HepG2 (cell line): ENCODE data around the gene MYCBPAP. TPM values are rescaled to one million over a fixed set of nuclear protein-coding genes. Genes with fewer than 3 reads are reported as not detected.
A peak's percentile ranks its signal among the peaks of the same experiment; 100 is the strongest.

Experiments used
- ARID4A ChIP-seq: sonication (generic); formaldehyde crosslinking; IDR thresholded peaks from 2 replicates; pipeline ENCODE4 v1.5.0; 2020; ENCODE audit warnings: mild to moderate bottlenecking, missing genetic modification reagents, borderline replicate concordance
- ARNTL ChIP-seq: sonication (generic); formaldehyde crosslinking; IDR thresholded peaks from 2 replicates; pipeline ENCODE4 v1.4.0; 2020; ENCODE audit warnings: mild to moderate bottlenecking, missing genetic modification reagents
- BHLHE40 ChIP-seq: IDR thresholded peaks from 2 replicates; pipeline ENCODE4 v1.6.1; 2011; ENCODE audit warnings: low read length, improper control_type of control experiment
- CSRNP1 ChIP-seq: sonication (generic); formaldehyde crosslinking; IDR thresholded peaks from 2 replicates; pipeline ENCODE4 v1.8.1; 2023; ENCODE audit warnings: mild to moderate bottlenecking, missing genetic modification reagents
- GMEB1 ChIP-seq: sonication (generic); formaldehyde crosslinking; IDR thresholded peaks from 2 replicates; pipeline ENCODE4 v1.5.1; 2020; ENCODE audit warnings: missing genetic modification reagents, mild to moderate bottlenecking, borderline replicate concordance
- GTF3A ChIP-seq: sonication (generic); formaldehyde crosslinking; conservative IDR thresholded peaks from 2 replicates; pipeline ENCODE4 v1.4.0; 2020; ENCODE audit warnings: mild to moderate bottlenecking, missing genetic modification reagents
- MTF1 ChIP-seq: sonication (generic); formaldehyde crosslinking; IDR thresholded peaks from 2 replicates; pipeline ENCODE4 v1.5.0; 2020; ENCODE audit warnings: missing genetic modification reagents
- MXD3 ChIP-seq: IDR thresholded peaks from 2 replicates; pipeline ENCODE4 v1.6.1; 2016; ENCODE audit warnings: mild to moderate bottlenecking, missing biosample characterization, missing genetic modification reagents
- RAD21 ChIP-seq: fragments of 450-650 bp; formaldehyde crosslinking; IDR thresholded peaks from 2 replicates; pipeline ENCODE4 v1.5.0; 2020; ENCODE audit warnings: mild to moderate bottlenecking
- RAD51 ChIP-seq: fragments of 450-650 bp; IDR thresholded peaks from 2 replicates; pipeline ENCODE4 v1.6.1; 2016; ENCODE audit warnings: borderline replicate concordance
- SALL1 ChIP-seq: sonication (generic); formaldehyde crosslinking; IDR thresholded peaks from 2 replicates; pipeline ENCODE4 v1.8.0; 2022; ENCODE audit warnings: mild to moderate bottlenecking, missing genetic modification reagents
- SSRP1 ChIP-seq: IDR thresholded peaks from 2 replicates; pipeline ENCODE4 v1.6.1; 2016; ENCODE audit warnings: control low read depth
- THAP7 ChIP-seq: sonication (generic); formaldehyde crosslinking; IDR thresholded peaks from 2 replicates; pipeline ENCODE4 v1.8.1; 2023; ENCODE audit warnings: mild to moderate bottlenecking, missing genetic modification reagents
- ZBTB39 ChIP-seq: sonication (generic); formaldehyde crosslinking; IDR thresholded peaks from 2 replicates; pipeline ENCODE4 v1.5.0; 2020; ENCODE audit warnings: missing genetic modification reagents
- ZNF629 ChIP-seq: sonication (generic); formaldehyde crosslinking; conservative IDR thresholded peaks from 2 replicates; pipeline ENCODE4 v1.5.0; 2020; ENCODE audit warnings: missing genetic modification reagents
- ZNF761 ChIP-seq: sonication (generic); formaldehyde crosslinking; conservative IDR thresholded peaks from 2 replicates; pipeline ENCODE4 v1.4.0; 2020; ENCODE audit warnings: mild to moderate bottlenecking, missing genetic modification reagents
- ZNF816 ChIP-seq: sonication (generic); formaldehyde crosslinking; IDR thresholded peaks from 2 replicates; pipeline ENCODE4 v1.8.0; 2022; ENCODE audit warnings: missing genetic modification reagents, mild to moderate bottlenecking, borderline replicate concordance
- polyA plus RNA-seq, 8 experiments: library from polyadenylated mRNA; depleted of rRNA in 3 of 8; stranded (reverse) in 7 of 8; unstranded in 1 of 8; fragments of >200 nt; fragmentation: Illumina TruSeq in 4 of 8; extraction: Trizol in 4 of 8; gene quantifications; 2 replicates each; pipeline versions ENCODE4 v1.2.1 to v1.2.3, GENCODE V29; 2011 to 2016; ENCODE audit warnings: low read depth in 4 of 8, missing spikeins in 1 of 8, mixed read lengths in 1 of 8; ENCODE audit not compliant: insufficient read depth in 1 of 8
- total RNA-seq, 5 experiments: library from RNA; depleted of rRNA; stranded (reverse); fragments of >200 nt; fragmentation: Illumina TruSeq; extraction: Trizol; gene quantifications; 2 replicates each; pipeline ENCODE4 v1.2.3, GENCODE V29; 2016; ENCODE audit warnings: low read depth in 1 of 5

Gene MYCBPAP
- total and polyA plus RNA-seq, 2 of the 13 experiments (the other 11 are each of a cell fraction or from before 2014, with no cell fraction given) = 0.22 to 0.24 TPM

GRCh38 chr17:50478391-50479381, 29.6 kb upstream of the MYCBPAP start, which contains the start of gene RSAD1 (continued):
- TF ChIP-seq ARNTL (peak; percentile 98), THAP7 (CRISPR knock-in tag) (no peak), ZNF629 (CRISPR knock-in tag) (no peak), GMEB1 (CRISPR knock-in tag) (peak; percentile 95), MTF1 (no peak; the same call in 1 of the 2 replicates), MXD3 (peak; percentile 92), SALL1 (CRISPR knock-in tag) (peak; percentile 97), ZNF761 (CRISPR knock-in tag) (peak; percentile 98), SSRP1 (CRISPR knock-in tag) (peak; percentile 19; the same call in 1 of the 2 replicates), CSRNP1 (peak; percentile 95), RAD21 (CRISPR knock-in tag) (peak; percentile 100), BHLHE40 (peak; percentile 96), ARID4A (CRISPR knock-in tag) (peak; percentile 88; the same call in 1 of the 2 replicates), RAD51 (no peak), ZNF816 (peak; percentile 98; the same call in 1 of the 2 replicates), ZBTB39 (no peak; the same call in 1 of the 2 replicates), GTF3A (CRISPR knock-in tag) (0 out of 2 replicates have a peak, but pooled peaks have one; percentile 94)
